ENCODE data around the gene TMEM61.
A peak's percentile ranks its signal among the peaks of the same experiment; 100 is the strongest.

TMEM61 gene

GRCh38 chr1:54996869-54997710, 16.7 kb downstream of the TMEM61 start:
- TF ChIP-seq CTCF (conservative IDR thresholded peaks at IDR 0.05; ENCODE audit: low read depth, low read length): no peak
- H2AFZ ChIP-seq (ENCODE audit: low read depth): peak overlapping the region; percentile 22; the same call in 1 of the 2 replicates
- 0 out of 2 replicates have a peak overlapping the region, but pooled peaks have one; percentile 17 for H3K4me2 ChIP-seq
- H3K36me3 ChIP-seq (ENCODE audit: insufficient read depth): no peaks in the 10 kb centered on the region
- H4K20me1 ChIP-seq (ENCODE audit: insufficient read depth): no peaks in the 10 kb centered on the region
- no peak overlapping the region for H3K4me3 ChIP-seq (IDR thresholded peaks at IDR 0.05; ENCODE audit: insufficient read depth, low read depth, low read length)
- no peak overlapping the region for H3K27ac ChIP-seq
- no peaks in the 10 kb centered on the region for H3K4me1 ChIP-seq (ENCODE audit: low read depth, poor library complexity, severe bottlenecking)
- no peak overlapping the region for H3K9ac ChIP-seq
- H3K79me2 ChIP-seq (ENCODE audit: insufficient read depth, low read depth): no peaks in the 10 kb centered on the region
- no peaks in the 10 kb centered on the region for H3K27me3 ChIP-seq (ENCODE audit: insufficient read depth, low read depth)

- no peaks in the 10 kb centered on the region for H3K27me3 ChIP-seq (ENCODE audit: insufficient read depth, low read depth)
- H3K27ac ChIP-seq: no peak overlapping the region
- H3K4me3 ChIP-seq (IDR thresholded peaks at IDR 0.05; ENCODE audit: insufficient read depth, low read depth, low read length): no peak overlapping the region
- H3K4me2 ChIP-seq: no peak overlapping the region
- H4K20me1 ChIP-seq (ENCODE audit: insufficient read depth): no peaks in the 10 kb centered on the region
- H3K79me2 ChIP-seq (ENCODE audit: insufficient read depth, low read depth): no peaks in the 10 kb centered on the region
- no peak for TF ChIP-seq CTCF (conservative IDR thresholded peaks at IDR 0.05; ENCODE audit: low read depth, low read length)
- H3K9ac ChIP-seq: no peak overlapping the region
- no peaks in the 10 kb centered on the region for H3K36me3 ChIP-seq (ENCODE audit: insufficient read depth)
- no peaks in the 10 kb centered on the region for H3K4me1 ChIP-seq (ENCODE audit: low read depth, poor library complexity, severe bottlenecking)
- H2AFZ ChIP-seq (ENCODE audit: low read depth): no peak overlapping the region
Measured at GRCh38 chr1:54997711-54997986, 17.2 kb downstream of the TMEM61 start.

GRCh38 chr1:54998100-54998499, 17.7 kb downstream of the TMEM61 start:
- Histone ChIP-seq H3K4me1 (ENCODE audit: low read depth, poor library complexity, severe bottlenecking) (no peaks in the 10 kb centered on the region), H3K27me3 (ENCODE audit: insufficient read depth, low read depth) (no peaks in the 10 kb centered on the region), H4K20me1 (ENCODE audit: insufficient read depth) (no peaks in the 10 kb centered on the region), H3K4me3 (IDR thresholded peaks at IDR 0.05; ENCODE audit: insufficient read depth, low read depth, low read length) (no peak overlapping the region), H3K4me2 (no peak overlapping the region), H3K27ac (no peak overlapping the region), H3K79me2 (ENCODE audit: insufficient read depth, low read depth) (no peaks in the 10 kb centered on the region), H2AFZ (ENCODE audit: low read depth) (no peak overlapping the region), H3K36me3 (ENCODE audit: insufficient read depth) (no peaks in the 10 kb centered on the region), H3K9ac (no peak overlapping the region)
- no peak for TF ChIP-seq CTCF (conservative IDR thresholded peaks at IDR 0.05; ENCODE audit: low read depth, low read length)

GRCh38 chr1:54998677-54999076, 18.2 kb downstream of the TMEM61 start, which contains the start of gene BSND:
TSS of gene BSND (plus strand) at chr1:54998933. CDS start at chr1:54999187, 254 bp downstream.
- Histone ChIP-seq H3K4me2 (no peak within 1 kb of the TSS), H3K36me3 (ENCODE audit: insufficient read depth) (no peaks in the 10 kb centered on the region), H2AFZ (ENCODE audit: low read depth) (no peak within 1 kb of the TSS), H3K79me2 (ENCODE audit: insufficient read depth, low read depth) (no peaks in the 10 kb centered on the region), H3K27ac (no peak within 1 kb of the TSS), H4K20me1 (ENCODE audit: insufficient read depth) (no peaks in the 10 kb centered on the region), H3K27me3 (ENCODE audit: insufficient read depth, low read depth) (no peaks in the 10 kb centered on the region), H3K4me3 (IDR thresholded peaks at IDR 0.05; ENCODE audit: insufficient read depth, low read depth, low read length) (no peak within 1 kb of the TSS), H3K4me1 (ENCODE audit: low read depth, poor library complexity, severe bottlenecking) (no peaks in the 10 kb centered on the region), H3K9ac (no peak within 1 kb of the TSS)
- TF ChIP-seq CTCF (conservative IDR thresholded peaks at IDR 0.05; ENCODE audit: low read depth, low read length): no peak
